ENCODE results near the gene MAML3.

DNA sequence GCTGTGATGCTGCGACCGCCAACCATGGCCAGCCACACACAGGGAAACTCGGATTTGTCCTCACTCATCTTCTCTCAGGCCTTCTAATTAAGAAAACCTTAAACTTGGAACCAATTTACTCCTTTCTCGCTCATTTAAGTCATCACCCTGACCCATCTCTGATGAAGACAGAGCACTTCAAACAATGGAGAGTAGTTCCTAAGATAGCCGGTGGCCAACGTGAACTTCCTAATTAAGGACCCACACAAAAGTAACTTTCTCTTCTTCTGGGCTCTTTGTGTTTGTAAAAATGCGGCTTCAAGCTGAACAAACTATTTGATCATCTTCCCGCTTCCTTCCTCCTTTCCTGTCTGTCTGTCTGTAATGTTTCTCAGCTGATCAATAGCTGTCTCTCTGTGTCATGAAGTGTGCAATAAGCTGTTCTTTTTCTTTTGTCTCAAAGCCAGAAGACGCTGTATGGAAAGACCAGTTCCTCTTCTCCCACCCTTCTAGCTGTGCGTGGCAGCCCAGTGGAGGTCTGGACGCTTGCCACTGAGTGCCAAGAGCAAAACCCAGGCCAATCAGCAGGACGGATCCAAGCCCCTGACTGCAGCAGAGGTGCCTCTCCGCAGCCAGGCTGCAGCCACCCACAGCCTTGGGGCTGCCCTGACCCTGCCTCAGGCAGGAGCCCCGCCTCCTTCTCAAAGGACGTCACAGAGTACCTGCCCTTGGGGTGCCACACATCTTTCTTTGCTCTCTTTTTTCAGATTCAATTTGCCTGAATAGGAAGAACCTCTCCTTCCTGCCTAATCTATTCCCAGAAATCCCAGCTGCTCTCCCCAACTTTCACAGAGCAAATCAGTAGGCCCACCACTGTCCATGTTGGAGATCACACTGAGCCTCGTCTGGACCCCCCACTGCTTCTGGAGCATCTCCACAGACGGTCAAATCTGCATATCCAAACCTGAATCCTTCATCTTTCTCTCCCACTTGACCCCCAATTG, 59.3 kb downstream of the MAML3 start:
- TF ChIP-seq GATA2 (IDR thresholded peaks at IDR 0.05; ENCODE audit: low read depth, low read length), result no peak; the same call in 1 of the 2 replicates
- no peak for TF ChIP-seq GATA3 (IDR thresholded peaks at IDR 0.05; ENCODE audit: low read depth, low read length)
